ENCODE measurements around the gene BROX.
"Not testable (repeated sequence)": the region's sequence is repeated elsewhere in the genome, so short reads cannot be mapped to it uniquely, and the experiment has no call there.

Gene BROX

GRCh38 chr1:222732216-222733159 is 20.1 kb downstream of the BROX start:
- DNase-seq, result no peak

DNA sequence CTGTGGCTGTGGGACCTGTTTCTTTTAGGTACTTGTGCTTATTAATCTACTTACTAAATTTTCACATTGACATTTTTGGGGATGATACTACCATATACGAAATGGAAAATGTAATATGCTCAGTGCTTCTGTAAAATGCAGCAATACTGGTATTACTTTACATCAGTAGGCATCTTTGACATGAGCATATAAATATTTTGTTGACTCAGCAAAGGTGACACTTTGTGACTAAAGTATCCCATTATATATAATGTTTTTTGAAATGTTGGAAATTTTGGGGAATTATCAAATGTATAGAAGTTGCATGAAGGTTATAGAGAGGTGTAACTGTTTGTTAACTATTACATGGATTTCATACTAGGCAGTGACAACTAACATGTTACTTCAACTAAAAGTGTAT is 22.4 kb downstream of the BROX start:
- DNase-seq, result no peak

DNA sequence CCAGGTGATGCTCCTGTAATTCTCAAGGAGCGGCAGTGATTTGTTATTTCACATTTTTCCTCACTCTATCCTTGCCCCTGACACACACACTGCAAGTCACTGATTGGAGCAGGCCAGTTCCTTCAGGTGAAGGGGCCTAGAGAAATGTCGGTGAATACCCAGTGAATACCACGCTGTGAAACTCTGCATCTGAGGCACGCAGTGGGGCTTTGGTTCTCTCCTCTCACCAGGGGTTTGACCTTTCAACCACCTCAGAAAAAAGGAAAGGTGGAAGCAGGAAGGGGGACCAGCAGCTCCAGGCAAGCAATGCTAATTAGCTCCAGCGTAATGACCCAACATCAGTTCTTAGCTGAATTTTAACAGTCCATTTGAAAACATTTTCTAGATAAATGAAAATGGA is 24.1 kb downstream of the BROX start:
- no peak for DNase-seq

GRCh38 chr1:222736972-222737371 is 24.6 kb downstream of the BROX start, which contains the start of gene FAM177B:
FAM177B (plus strand) TSS chr1:222737202; CDS start chr1:222746546, 9,344 bp downstream.
- no peak for DNase-seq

- no peak for DNase-seq
Observed at GRCh38 chr1:222739465-222739864, 27.1 kb downstream of the BROX start.

GRCh38 chr1:222739929-222740328 is 27.6 kb downstream of the BROX start:
- DNase-seq, result no peak

GRCh38 chr1:222741630-222742457 is 29.5 kb downstream of the BROX start:
- DNase-seq, result not testable (repeated sequence)

DNA sequence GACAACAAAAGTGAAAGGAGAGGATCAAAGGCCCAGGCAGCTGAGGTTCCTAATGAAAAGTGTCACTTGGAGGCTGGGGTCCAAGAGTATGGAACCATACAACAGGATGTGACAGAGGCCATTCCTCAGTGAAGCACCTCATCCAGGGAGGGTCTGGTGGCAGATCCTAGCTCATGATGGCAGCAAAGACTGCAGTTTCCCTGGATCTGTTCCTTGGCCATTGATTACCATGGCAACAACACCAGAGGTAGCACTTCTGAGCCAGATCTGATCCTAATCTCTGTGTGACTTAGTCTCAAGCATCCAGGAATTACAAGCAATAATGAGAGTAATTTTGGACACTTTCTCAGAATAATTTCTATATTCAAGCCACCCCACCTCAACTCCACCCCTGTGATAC is 37.6 kb downstream of the BROX start:
- no peak for DNase-seq

DNA sequence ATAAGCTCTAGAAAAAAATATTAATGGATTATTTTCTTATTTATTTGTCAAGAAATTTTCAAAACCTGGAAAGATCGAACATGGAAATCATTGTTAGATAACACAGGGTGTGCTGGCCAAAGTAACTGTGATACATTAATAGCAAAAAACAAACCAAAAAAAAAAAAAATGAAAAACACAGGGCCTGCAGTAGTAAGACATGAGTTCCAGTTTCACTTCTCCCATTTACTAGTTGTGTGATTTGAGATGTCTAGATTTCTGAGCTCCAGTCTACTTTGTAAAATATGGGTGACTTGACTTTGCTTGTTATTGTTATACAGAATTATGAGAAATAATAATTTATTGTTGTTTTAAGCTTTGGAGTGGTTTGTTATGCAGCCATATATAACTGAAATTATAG is 38.3 kb downstream of the BROX start:
- no peak for DNase-seq

DNA sequence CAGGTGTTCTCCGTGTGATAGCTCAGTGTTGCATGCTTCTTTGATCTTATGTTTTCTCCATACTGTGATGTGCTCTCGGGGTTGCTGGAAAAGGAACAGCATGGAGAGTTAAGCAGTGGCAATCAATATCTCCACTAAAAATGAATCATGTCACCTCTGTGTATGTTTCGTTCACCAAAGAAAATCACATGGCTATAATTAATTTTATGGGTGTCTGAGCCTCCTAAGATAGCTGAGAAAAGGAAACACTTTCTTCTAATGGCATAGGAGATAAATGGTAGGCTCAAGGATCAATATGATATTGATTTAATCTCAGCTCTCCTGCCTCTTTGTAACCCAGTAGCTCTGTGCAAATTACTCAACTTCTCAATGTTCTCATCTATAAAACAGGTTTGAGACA is 38.9 kb downstream of the BROX start:
- DNase-seq, result no peak

DNA sequence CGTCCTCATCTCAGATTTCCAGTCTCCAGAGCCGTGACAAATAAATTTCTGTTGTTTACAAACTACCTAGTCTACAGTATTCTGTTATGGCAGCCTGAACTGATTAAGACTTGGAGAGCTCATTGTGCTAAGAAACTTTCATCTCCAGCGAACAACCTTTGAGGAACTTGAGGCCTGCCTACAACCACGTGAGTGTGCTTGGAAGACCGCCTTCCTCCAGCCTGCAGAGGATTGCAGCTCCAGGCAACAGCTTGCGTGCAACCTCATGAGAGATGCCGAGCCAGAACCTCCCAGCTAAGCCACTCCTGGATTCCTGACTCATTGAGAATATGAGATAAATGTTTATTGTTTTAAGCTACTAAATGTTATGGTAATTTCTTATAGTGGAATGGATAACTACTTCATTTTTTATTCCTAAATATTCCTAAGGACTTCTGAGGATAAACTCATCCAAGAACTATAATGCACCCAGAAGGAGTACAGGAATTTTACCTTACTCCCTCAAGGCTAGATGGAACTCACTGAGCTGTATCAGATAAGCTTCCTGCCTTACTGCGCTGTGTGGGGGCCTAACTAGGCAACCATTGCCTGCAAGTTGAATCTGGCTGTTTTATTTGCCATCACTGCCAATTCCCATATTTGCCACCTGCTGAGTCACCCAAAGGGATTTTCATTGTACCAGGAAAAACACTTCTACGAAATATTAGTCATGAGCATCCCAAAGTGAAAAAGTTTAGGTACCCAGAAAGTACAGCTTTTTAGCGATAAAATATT is 42.2 kb downstream of the BROX start:
- no peak for DNase-seq

DNA sequence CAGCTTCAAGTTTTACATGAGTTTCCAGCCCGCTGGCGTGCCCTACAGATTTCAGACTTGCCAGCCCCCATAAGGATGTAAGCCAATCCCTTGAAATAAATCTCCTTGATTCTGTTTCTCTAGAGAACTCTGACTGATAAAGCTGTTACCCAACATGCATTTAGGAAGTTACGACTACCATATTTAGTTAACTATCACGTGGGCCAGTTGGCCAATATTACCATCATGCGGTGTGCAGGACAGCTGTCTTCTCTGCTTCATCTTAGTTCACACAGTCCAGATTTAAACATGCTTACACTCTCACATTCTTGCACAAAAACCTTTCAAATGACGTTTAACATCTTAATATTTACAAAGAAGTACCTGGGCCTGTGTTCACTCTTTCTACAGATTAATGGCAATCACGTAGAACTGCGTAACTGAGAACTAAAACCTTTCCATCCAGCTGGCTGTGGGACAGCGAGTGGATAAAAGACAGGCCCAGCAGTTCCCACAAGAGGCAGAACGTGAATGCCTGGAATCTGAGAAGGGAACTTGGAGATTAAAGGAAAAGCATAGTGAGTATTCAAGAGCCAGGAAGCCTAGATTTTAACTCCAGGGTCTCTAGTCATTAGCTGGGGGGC is 45.4 kb downstream of the BROX start:
- no peak for DNase-seq

DNA sequence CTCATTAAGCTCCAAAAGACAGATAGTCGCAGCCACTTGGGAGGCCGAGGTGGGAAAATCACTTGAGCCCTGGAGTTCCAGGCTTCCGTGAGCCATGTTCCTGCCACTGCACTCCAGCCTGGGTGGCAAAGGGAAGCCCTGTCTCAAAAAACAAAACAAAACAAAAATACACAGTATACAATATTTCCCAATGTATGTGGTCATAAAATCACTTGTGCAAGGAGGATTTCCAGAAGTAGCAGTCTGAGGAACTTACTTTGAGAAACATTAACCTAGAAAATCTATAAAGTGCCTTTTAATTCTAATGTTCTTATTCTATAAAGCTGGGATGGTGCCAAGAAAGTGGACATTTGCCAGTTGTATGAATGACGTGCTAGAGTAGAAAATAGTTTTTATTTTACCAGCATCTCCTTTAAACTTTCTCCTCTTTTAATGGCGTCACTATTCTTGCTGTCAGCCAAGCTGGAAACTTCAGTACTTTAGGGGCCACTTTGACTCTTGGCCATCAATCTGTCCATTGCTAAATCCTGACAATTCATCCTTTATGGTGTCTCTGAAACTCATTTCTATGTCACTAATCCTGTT is 47.2 kb downstream of the BROX start:
- no peak for DNase-seq

DNA sequence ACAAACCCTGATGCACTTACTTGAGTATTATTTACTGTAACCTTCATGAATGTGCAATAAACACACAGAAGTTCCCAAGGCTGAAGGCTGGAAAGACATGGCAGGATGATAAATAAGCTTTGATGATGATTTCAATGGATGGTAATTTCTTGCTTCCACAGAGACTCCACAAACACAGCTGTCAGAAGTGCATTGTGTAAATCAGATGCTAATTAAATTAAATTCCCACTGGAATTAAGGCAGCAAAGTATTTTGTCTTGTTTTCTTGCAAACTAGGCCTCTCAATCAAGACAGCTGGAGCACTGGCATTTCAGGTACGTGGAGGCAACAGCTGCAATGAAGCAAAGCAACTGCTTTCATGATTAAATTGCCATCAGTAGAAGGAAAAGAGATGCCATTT is 48.7 kb downstream of the BROX start:
- no peak for DNase-seq

DNA sequence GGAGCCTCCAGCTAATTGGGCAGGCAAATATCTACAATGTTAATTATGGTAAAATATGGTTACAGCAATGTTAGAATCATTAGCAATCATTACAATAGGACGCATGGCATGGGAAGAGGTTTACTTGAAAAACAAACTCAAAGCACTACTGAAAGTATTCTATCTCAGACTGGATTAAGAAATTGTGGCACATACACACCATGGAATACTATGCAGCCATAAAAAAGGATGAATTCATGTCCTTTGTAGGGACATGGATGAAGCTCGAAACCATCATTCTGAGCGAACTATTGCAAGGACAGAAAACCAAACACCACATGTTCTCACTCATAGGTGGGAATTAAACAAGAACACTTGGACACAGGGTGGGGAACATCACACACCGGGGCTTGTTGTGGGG is 49.8 kb downstream of the BROX start:
- DNase-seq, result not testable (repeated sequence)

DNA sequence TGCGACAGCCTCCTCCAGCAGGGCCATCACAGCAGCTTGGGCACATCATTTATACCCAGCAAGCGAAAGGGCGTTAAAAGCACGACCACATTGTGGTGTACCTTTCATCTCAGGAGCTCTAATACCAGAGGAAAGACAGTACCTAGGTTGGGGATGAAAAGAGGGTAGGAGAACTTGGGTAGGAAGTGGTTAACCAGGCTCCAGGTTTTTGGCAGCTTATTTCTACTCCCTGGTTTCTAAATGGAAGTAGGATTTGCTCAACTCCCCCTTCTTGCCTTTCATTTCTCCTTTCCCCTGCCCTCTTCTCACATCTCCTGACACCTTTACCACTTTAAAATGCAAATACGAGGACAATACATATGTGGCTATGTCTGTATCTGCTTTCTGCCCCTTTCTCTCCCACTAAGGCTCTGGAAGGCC is 54.8 kb downstream of the BROX start:
- DNase-seq, result no peak

- no peak for DNase-seq
Observed at GRCh38 chr1:222768592-222768991, 56.2 kb downstream of the BROX start.

DNA sequence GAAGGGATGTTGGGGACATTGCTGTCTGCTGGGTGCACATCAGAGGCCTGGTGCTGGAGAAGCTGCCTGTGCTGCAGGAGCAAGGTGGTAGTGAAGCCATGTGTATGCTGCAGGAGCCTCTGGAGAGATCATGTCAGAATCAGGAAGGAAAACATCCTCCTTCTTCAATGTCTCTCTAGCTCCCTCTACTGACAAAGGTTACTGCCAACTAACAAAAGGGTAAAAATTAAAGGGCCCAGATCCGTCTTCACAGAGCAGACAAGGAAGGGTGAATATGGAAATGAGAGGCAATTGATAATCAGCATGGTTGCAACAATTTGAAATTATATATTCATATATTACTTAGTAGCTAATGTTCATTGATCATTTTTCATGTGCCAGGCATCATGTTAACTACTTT is 56.8 kb downstream of the BROX start:
- DNase-seq, result no peak

- no peak for DNase-seq
Observed at GRCh38 chr1:222769971-222770620, 57.7 kb downstream of the BROX start.

- no peak for DNase-seq
Observed at GRCh38 chr1:222772996-222773379, 60.6 kb downstream of the BROX start.

- no peak for DNase-seq
Observed at GRCh38 chr1:222777463-222777862, 65.1 kb downstream of the BROX start.

- DNase-seq, result no peak
Observed at GRCh38 chr1:222777977-222778376, 65.6 kb downstream of the BROX start.

Data from NCI-H510A (cell line).